DMS153 treated with DMSO at 0.1 percent for 48 hours (cell line): ENCODE data around the gene SLC25A12.
"Not testable (repeated sequence)": the region's sequence is repeated elsewhere in the genome, so short reads cannot be mapped to it uniquely, and the experiment has no call there.

Experiments
- DNase-seq: peaks from one replicate; lab custom pipeline; 2025; ENCODE audit not compliant: unreplicated experiment; lab: John Stamatoyannopoulos, UW

Gene SLC25A12

GRCh38 chr2:171832489-171832888 lies 61.6 kb downstream of the SLC25A12 start:
- no peak for DNase-seq

GRCh38 chr2:171830039-171830438 lies 64.0 kb downstream of the SLC25A12 start:
- no peak for DNase-seq

DNA sequence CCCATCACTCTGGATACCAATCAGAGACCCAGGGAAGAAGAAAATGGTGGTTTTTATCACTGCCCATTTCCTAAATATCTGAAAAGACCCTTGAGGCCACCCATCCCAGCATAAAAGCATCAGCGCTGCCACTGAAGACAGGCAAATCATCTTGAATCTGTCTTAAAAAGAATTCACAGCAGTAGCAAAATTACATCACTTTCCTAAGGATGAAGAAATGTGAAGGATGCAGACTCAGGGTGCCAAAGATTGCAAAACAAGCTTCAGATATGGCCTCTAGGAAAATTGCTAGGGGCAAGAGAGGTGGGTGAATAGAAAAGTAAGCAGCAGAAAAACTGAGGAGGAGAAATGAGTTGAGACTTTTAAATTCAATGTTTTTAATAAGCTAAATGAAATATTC lies 70.0 kb downstream of the SLC25A12 start:
- no peak for DNase-seq

DNA sequence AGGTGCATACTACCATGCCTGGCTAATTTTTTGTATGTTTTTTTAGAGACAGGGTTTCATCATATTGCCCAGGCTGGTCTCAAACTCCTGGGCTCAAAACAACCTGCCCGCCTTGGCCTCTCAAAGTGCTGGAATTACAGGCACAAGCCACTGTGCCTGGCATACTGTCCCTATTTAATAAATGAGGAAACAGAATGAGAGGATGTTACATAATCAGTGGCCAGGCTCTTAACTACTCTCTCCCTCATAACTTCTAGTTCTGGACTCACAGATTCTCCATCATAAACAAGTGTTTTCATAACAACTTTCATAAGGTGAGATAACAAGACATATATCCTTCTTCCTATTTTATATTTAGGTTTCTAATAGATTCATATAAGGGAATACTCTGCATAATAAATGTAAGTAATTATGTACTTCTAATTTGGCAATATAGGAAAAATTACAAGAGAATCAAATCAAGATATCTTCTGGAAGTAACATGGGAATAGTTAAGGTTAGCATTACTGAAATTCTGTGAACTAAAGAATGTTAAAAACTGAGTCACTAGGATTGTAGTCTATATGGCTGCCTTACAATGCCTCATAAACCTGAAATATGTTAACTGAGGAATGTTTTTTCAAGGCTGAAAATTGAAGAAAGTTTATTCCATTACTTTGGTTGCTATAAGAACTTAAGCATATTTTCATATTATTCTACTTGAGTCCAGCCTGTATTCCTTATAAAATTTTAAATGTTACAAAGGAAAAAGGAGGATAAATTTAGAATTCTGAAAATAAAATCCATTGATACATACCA lies 71.3 kb downstream of the SLC25A12 start:
- DNase-seq: no peak

DNA sequence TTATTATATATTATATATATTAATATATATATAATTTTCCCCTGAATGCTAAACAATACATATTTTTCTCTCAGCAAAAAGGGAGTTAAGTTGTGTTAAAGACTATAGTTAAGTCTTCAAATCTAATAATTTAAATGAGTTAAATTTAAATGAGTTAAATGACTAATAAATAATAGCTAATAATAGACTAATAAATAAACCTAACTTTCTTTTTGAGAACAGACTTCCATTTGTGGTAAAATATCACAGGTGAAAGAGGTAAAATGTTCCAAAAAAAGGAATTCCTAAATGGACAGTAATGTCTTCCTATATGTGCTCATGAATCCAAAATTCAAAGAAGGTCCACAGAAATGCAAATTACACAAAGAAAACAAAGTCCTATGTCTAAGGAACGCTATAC lies 74.6 kb downstream of the SLC25A12 start:
- DNase-seq: no peak

- DNase-seq: no peak
These were observed 79.2 kb downstream of the SLC25A12 start for GRCh38 chr2:171814883-171815282.

GRCh38 chr2:171814174-171814573 lies 79.9 kb downstream of the SLC25A12 start:
- DNase-seq: no peak

DNA sequence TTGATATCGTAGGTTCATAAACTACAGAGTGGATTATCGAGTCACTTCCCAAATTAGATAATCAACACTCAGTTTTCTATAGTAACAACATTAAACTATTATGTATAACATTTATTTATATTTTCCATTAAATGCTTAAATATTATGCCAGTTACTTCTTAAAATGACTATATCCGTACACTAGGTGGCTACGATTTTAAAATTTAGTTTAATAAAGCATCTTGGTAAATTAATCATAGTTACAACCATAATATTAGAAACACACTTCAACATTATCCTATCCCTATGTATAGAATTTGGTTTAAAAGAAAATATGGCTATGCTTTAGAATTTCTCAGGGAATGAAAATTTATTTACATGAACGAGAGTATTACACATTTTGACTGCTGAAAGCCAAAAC lies 80.3 kb downstream of the SLC25A12 start:
- DNase-seq: no peak

GRCh38 chr2:171813126-171813525 lies 80.9 kb downstream of the SLC25A12 start:
- DNase-seq: no peak

GRCh38 chr2:171811245-171811628 lies 82.8 kb downstream of the SLC25A12 start:
- peak; percentile 63 for DNase-seq

GRCh38 chr2:171810422-171811244 lies 83.4 kb downstream of the SLC25A12 start:
- peak; percentile 52 for DNase-seq

- DNase-seq: not testable (repeated sequence)
These were observed 85.2 kb downstream of the SLC25A12 start for GRCh38 chr2:171808885-171809284.

- no peak for DNase-seq
These were observed 86.1 kb downstream of the SLC25A12 start for GRCh38 chr2:171807831-171808393.

DNA sequence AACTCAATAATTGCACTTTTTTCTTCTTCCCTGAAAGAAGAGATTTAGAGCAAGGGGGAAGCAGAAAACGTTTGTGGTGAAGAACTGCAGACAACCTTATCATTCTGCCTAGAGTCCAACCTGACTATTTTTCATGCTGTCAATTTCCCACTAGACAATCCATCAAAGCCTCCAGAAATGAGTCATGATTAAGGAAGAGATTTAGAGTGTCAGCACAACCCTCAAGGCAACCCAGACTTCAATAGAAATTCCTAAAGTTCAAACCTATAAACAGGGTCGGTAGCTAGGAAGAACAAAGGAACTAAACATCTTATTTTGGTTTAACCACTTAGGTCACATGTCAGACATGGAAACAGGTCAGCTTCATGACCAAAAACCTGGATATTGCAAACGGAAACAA lies 86.9 kb downstream of the SLC25A12 start:
- DNase-seq: no peak

- no peak for DNase-seq
These were observed 89.6 kb downstream of the SLC25A12 start for GRCh38 chr2:171804456-171804855.

DNA sequence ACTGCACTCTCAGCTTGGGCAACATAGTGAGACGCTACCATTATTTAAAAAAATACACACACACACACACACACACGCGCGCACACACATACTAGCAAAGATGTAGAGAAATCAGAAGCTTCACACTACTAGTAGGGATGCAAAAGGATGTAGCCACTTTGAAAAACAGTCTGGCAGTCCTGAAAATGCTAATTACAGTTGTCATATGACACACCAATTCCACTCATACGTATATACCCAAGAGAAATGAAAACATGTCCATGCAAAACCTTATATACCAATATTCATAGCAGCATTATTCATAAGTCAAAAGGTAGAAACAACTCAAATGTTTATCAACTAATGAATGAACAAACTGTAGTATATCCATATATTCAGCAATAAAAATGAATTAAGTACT lies 90.3 kb downstream of the SLC25A12 start:
- no peak for DNase-seq

DNA sequence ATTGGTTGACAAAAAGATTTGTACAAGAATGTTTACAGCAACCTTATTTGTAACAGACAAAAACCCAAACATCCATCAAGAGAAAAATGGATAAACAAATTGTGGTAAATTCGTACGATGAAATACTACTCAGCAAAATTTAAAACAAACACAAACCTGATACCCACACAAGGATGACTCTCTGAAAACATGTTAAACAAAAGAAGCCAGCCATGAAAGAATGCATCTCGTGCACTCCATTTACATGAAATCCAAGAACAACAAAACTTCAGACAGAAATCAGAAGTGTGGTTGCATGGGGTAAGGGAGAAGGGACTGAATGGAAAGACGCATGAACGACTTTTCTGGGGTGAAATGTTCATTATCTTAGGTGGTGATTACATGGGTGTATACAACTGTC lies 93.4 kb downstream of the SLC25A12 start:
- no peak for DNase-seq

DNA sequence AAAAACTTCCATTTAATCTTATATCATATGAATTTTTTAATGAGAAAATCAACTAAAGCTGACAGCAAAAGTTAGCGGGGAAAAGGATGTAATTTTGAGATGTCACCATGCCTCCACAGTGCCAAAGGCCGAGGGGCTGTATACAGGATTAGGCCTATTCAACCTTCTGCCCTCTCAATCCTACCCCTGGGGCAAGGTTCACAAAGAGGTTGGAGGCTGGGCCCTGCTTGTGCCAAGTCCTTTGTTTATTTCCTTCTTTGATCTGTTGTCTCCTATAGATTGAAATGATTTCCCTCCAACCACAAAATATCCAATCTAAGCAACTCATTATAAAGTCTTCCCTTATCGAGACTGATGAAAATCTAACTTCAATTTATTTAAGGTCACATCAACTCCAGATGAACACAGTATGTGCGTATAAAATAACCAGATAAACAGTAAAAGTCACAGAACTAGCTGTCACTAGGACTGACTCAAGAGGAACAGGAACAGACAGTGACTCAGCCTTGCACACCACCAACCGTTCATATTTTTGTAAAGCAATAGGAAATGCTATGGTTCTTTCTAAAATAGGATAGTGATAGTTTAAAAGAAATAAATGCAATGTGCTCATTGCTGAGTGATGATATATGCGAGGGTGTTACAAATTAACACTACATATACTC lies 95.8 kb downstream of the SLC25A12 start:
- peak; percentile 16 for DNase-seq

DNA sequence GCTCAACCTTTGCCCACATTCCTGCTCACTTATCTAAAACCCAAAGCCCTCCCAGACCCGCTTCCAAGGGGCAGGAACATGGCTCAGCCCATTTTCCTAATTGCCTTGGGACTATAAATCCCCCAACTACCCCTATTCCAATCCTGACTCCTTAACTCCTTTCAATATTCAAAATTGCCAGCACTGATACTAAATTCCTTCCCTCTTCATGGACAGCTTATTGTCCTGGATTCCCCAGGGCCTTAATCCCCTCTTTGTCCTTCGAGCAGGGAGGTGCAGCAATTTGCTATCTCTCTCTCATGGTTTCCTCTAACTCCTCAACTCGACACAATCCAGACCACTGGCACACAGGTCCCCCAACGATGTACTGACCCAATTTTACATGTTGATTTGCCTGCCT lies 99.1 kb downstream of the SLC25A12 start:
- DNase-seq: no peak

GRCh38 chr2:171793691-171794678 lies 100.1 kb downstream of the SLC25A12 start:
- DNase-seq: no peak
